Measurements from ENCODE around the gene AKAP7.
A peak's percentile ranks its signal among the peaks of the same experiment; 100 is the strongest.

The AKAP7 gene

GRCh38 chr6:131216246-131216645 is 81.0 kb downstream of the AKAP7 start:
- no peaks in the 10 kb centered on the region for H3K4me1 ChIP-seq (ENCODE audit: control insufficient read depth, insufficient read depth, low read length, unreplicated experiment)
- H3K4me3 ChIP-seq (ENCODE audit: low read depth, low read length): no peak overlapping the region
- no peaks in the 10 kb centered on the region for H3K79me2 ChIP-seq (ENCODE audit: control insufficient read depth, insufficient read depth, low read length, unreplicated experiment)
- H2AFZ ChIP-seq (ENCODE audit: low read length, unreplicated experiment): no peak overlapping the region
- H3K36me3 ChIP-seq (ENCODE audit: insufficient read depth, low read length): no peaks in the 10 kb centered on the region
- no peak overlapping the region for H3K27ac ChIP-seq (ENCODE audit: low read depth, low read length)
- no peaks in the 10 kb centered on the region for H3K27me3 ChIP-seq (ENCODE audit: insufficient read depth, low read length)

GRCh38 chr6:131222773-131223172 is 87.5 kb downstream of the AKAP7 start:
- Histone ChIP-seq H3K27me3 (ENCODE audit: insufficient read depth, low read length) (no peaks in the 10 kb centered on the region), H3K27ac (ENCODE audit: low read depth, low read length) (no peak overlapping the region), H3K79me2 (ENCODE audit: control insufficient read depth, insufficient read depth, low read length, unreplicated experiment) (no peaks in the 10 kb centered on the region), H3K36me3 (ENCODE audit: insufficient read depth, low read length) (no peaks in the 10 kb centered on the region), H3K4me1 (ENCODE audit: control insufficient read depth, insufficient read depth, low read length, unreplicated experiment) (no peaks in the 10 kb centered on the region), H3K4me3 (ENCODE audit: low read depth, low read length) (no peak overlapping the region), H2AFZ (ENCODE audit: low read length, unreplicated experiment) (no peak overlapping the region)

DNA sequence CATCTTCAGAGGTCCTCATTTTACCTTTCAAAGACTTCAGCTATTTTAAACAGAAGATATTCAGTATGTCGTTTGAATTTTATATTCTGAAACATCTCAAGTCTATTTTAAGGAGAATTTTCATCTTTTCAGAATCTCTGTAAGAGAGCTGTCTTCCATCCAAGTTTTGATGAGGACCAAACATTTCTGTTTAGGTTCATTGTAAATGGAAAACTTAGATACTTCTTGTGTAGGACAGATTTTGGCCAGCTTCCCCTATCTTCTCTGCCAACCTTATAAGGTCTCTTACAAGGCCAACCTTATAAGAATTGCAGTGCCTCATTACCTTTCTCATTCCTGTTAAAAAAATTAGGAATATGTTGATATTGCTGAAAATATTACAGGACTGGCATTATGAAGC is 88.1 kb downstream of the AKAP7 start:
- H3K27ac ChIP-seq (ENCODE audit: low read depth, low read length): no peak overlapping the region
- no peak overlapping the region for H3K4me3 ChIP-seq (ENCODE audit: low read depth, low read length)
- H2AFZ ChIP-seq (ENCODE audit: low read length, unreplicated experiment): no peak overlapping the region
- no peaks in the 10 kb centered on the region for H3K79me2 ChIP-seq (ENCODE audit: control insufficient read depth, insufficient read depth, low read length, unreplicated experiment)
- no peaks in the 10 kb centered on the region for H3K36me3 ChIP-seq (ENCODE audit: insufficient read depth, low read length)
- H3K27me3 ChIP-seq (ENCODE audit: insufficient read depth, low read length): no peaks in the 10 kb centered on the region
- H3K4me1 ChIP-seq (ENCODE audit: control insufficient read depth, insufficient read depth, low read length, unreplicated experiment): no peaks in the 10 kb centered on the region

- Histone ChIP-seq H3K27me3 (ENCODE audit: insufficient read depth, low read length) (no peaks in the 10 kb centered on the region), H2AFZ (ENCODE audit: low read length, unreplicated experiment) (no peak overlapping the region), H3K27ac (ENCODE audit: low read depth, low read length) (no peak overlapping the region), H3K4me1 (ENCODE audit: control insufficient read depth, insufficient read depth, low read length, unreplicated experiment) (no peaks in the 10 kb centered on the region), H3K36me3 (ENCODE audit: insufficient read depth, low read length) (no peaks in the 10 kb centered on the region), H3K4me3 (ENCODE audit: low read depth, low read length) (no peak overlapping the region), H3K79me2 (ENCODE audit: control insufficient read depth, insufficient read depth, low read length, unreplicated experiment) (no peaks in the 10 kb centered on the region)
Measured at GRCh38 chr6:131225127-131225526, 89.9 kb downstream of the AKAP7 start.

DNA sequence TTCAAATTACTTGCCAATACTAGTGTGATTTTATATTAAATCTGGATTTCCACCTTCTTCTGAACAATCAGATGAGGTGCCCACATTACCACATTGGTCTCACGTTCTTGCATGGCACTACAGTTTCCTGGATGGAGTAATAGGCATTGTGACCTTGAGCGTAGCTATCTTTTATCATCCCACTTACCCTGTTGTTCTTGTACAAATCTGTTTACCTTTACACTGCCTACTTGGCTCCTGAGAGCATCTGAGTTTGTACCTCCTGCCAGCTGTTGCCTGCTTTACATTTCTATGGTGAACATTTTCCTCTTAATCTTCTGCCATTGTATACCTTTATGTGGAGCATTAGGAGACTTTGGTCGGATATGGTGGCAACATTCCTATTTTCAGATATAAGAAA is 90.7 kb downstream of the AKAP7 start:
- Histone ChIP-seq H3K4me1 (ENCODE audit: control insufficient read depth, insufficient read depth, low read length, unreplicated experiment) (peaks cover 5% of the 10 kb centered on the region), H2AFZ (ENCODE audit: low read length, unreplicated experiment) (no peak overlapping the region), H3K27ac (ENCODE audit: low read depth, low read length) (no peak overlapping the region), H3K4me3 (ENCODE audit: low read depth, low read length) (no peak overlapping the region), H3K79me2 (ENCODE audit: control insufficient read depth, insufficient read depth, low read length, unreplicated experiment) (no peaks in the 10 kb centered on the region), H3K27me3 (ENCODE audit: insufficient read depth, low read length) (no peaks in the 10 kb centered on the region), H3K36me3 (ENCODE audit: insufficient read depth, low read length) (no peaks in the 10 kb centered on the region)

DNA sequence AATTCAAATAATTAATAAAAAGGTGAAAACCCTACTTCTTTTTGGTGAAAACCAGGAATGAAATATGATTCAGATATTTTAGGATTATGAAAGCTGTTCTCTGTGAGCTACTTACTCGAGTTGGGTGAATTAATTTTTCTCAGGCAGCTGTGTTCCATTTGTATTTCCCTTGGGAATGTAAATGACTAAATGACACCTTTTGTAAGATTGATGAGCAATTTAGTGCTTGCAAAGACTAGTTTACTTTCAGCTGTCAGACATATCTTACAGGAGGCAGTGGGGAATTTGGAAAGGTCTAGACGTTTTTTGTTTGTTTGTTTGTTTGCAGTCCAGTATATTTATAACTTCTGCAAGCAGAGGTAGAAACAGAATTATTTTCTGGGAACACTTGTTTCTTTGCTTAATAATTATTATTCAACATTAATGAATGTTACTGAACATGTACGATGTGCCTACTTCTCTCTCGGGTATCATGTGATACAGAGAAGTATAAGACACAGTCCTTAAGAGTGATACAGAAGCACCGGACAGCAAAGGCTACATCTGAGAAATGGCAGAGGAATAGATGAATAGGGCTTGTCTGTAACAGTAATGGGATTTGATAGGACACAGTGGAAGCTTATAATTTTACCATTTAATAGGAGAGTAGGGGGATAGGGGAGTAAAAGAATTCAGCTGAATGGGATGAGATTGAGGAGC is 91.3 kb downstream of the AKAP7 start:
- no peaks in the 10 kb centered on the region for H3K36me3 ChIP-seq (ENCODE audit: insufficient read depth, low read length)
- no peaks in the 10 kb centered on the region for H3K27me3 ChIP-seq (ENCODE audit: insufficient read depth, low read length)
- no peak overlapping the region for H3K27ac ChIP-seq (ENCODE audit: low read depth, low read length)
- H3K79me2 ChIP-seq (ENCODE audit: control insufficient read depth, insufficient read depth, low read length, unreplicated experiment): no peaks in the 10 kb centered on the region
- H2AFZ ChIP-seq (ENCODE audit: low read length, unreplicated experiment): no peak overlapping the region
- no peak overlapping the region for H3K4me3 ChIP-seq (ENCODE audit: low read depth, low read length)
- H3K4me1 ChIP-seq (ENCODE audit: control insufficient read depth, insufficient read depth, low read length, unreplicated experiment): peaks cover 11% of the 10 kb centered on the region

- Histone ChIP-seq H3K79me2 (ENCODE audit: control insufficient read depth, insufficient read depth, low read length, unreplicated experiment) (no peaks in the 10 kb centered on the region), H3K27ac (ENCODE audit: low read depth, low read length) (no peak overlapping the region), H2AFZ (ENCODE audit: low read length, unreplicated experiment) (no peak overlapping the region), H3K4me1 (ENCODE audit: control insufficient read depth, insufficient read depth, low read length, unreplicated experiment) (peaks cover 14% of the 10 kb centered on the region), H3K4me3 (ENCODE audit: low read depth, low read length) (no peak overlapping the region), H3K36me3 (ENCODE audit: insufficient read depth, low read length) (no peaks in the 10 kb centered on the region), H3K27me3 (ENCODE audit: insufficient read depth, low read length) (no peaks in the 10 kb centered on the region)
Measured at GRCh38 chr6:131227158-131227543, 91.9 kb downstream of the AKAP7 start.

GRCh38 chr6:131231103-131231502 is 95.8 kb downstream of the AKAP7 start:
- Histone ChIP-seq H3K27me3 (ENCODE audit: insufficient read depth, low read length) (no peaks in the 10 kb centered on the region), H2AFZ (ENCODE audit: low read length, unreplicated experiment) (no peak overlapping the region), H3K79me2 (ENCODE audit: control insufficient read depth, insufficient read depth, low read length, unreplicated experiment) (no peaks in the 10 kb centered on the region), H3K4me3 (ENCODE audit: low read depth, low read length) (no peak overlapping the region), H3K27ac (ENCODE audit: low read depth, low read length) (no peak overlapping the region), H3K36me3 (ENCODE audit: insufficient read depth, low read length) (no peaks in the 10 kb centered on the region), H3K4me1 (ENCODE audit: control insufficient read depth, insufficient read depth, low read length, unreplicated experiment) (peaks cover 14% of the 10 kb centered on the region)

DNA sequence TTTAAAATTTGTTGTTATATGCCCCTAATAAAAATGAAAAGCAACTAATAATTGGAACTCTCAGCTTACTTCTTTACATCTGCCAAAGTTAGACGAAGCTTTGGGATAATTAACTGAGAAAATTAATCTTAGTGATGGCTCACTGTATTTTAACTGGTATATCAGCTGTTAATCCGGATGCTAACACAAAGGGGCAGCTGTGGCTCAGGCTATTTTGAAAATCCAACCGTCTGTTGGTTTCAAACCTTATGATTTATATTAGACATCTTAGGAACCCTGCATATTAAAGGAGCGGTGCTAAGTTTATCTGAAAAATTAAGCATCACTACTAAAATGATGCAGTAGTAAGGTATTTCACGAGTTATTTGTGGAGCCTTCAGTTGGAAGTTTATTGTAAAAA is 96.6 kb downstream of the AKAP7 start:
- no peaks in the 10 kb centered on the region for H3K36me3 ChIP-seq (ENCODE audit: insufficient read depth, low read length)
- peaks cover 14% of the 10 kb centered on the region for H3K4me1 ChIP-seq (ENCODE audit: control insufficient read depth, insufficient read depth, low read length, unreplicated experiment)
- H3K27ac ChIP-seq (ENCODE audit: low read depth, low read length): no peak overlapping the region
- H3K4me3 ChIP-seq (ENCODE audit: low read depth, low read length): no peak overlapping the region
- no peak overlapping the region for H2AFZ ChIP-seq (ENCODE audit: low read length, unreplicated experiment)
- no peaks in the 10 kb centered on the region for H3K27me3 ChIP-seq (ENCODE audit: insufficient read depth, low read length)
- no peaks in the 10 kb centered on the region for H3K79me2 ChIP-seq (ENCODE audit: control insufficient read depth, insufficient read depth, low read length, unreplicated experiment)

GRCh38 chr6:131244942-131245341 is 109.7 kb downstream of the AKAP7 start:
- Histone ChIP-seq H3K36me3 (ENCODE audit: insufficient read depth, low read length) (no peaks in the 10 kb centered on the region), H3K79me2 (ENCODE audit: control insufficient read depth, insufficient read depth, low read length, unreplicated experiment) (no peaks in the 10 kb centered on the region), H3K27me3 (ENCODE audit: insufficient read depth, low read length) (no peaks in the 10 kb centered on the region), H2AFZ (ENCODE audit: low read length, unreplicated experiment) (no peak overlapping the region), H3K4me1 (ENCODE audit: control insufficient read depth, insufficient read depth, low read length, unreplicated experiment) (no peaks in the 10 kb centered on the region), H3K27ac (ENCODE audit: low read depth, low read length) (no peak overlapping the region), H3K4me3 (ENCODE audit: low read depth, low read length) (no peak overlapping the region)

DNA sequence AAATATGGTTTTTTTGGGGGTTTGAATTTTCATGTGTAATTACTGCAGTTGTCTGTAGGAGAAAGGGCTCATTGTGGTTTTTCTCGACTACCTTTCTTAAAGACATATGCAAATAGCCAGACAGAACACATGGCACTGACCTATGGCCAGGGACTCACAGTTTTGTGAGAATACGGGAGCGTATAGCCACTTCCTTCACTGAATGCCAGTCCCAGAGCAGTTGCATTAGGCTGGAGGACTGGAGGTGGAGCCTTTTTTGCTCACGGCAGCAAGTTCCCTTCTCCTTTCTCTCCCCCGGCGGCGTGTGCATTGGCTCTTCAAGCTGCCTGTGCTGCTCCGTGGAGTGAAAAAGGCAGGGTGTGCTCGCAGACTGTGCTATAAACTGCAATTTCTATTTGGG is 114.9 kb downstream of the AKAP7 start:
- Histone ChIP-seq H3K27me3 (ENCODE audit: insufficient read depth, low read length) (no peaks in the 10 kb centered on the region), H2AFZ (ENCODE audit: low read length, unreplicated experiment) (peak overlapping the region; percentile 64)

More for the DNA sequence above, 114.9 kb downstream of the AKAP7 start:
- Histone ChIP-seq H3K4me1 (ENCODE audit: control insufficient read depth, insufficient read depth, low read length, unreplicated experiment) (no peaks in the 10 kb centered on the region), H3K79me2 (ENCODE audit: control insufficient read depth, insufficient read depth, low read length, unreplicated experiment) (no peaks in the 10 kb centered on the region), H3K4me3 (ENCODE audit: low read depth, low read length) (peak overlapping the region; percentile 74), H3K27ac (ENCODE audit: low read depth, low read length) (no peak overlapping the region), H3K36me3 (ENCODE audit: insufficient read depth, low read length) (no peaks in the 10 kb centered on the region)
